HG03571 (cell line): ENCODE data around the gene AQP10.
A peak's percentile ranks its signal among the peaks of the same experiment; 100 is the strongest.
"Not testable (repeated sequence)": the region's sequence is repeated elsewhere in the genome, so short reads cannot be mapped to it uniquely, and the experiment has no call there.

Experiments used
- ATAC-seq: cut with Tn5 transposase; IDR thresholded peaks from one replicate; pipeline ENCODE4 v1.9.1; 2021; ENCODE audit not compliant: unreplicated experiment

AQP10 gene

DNA sequence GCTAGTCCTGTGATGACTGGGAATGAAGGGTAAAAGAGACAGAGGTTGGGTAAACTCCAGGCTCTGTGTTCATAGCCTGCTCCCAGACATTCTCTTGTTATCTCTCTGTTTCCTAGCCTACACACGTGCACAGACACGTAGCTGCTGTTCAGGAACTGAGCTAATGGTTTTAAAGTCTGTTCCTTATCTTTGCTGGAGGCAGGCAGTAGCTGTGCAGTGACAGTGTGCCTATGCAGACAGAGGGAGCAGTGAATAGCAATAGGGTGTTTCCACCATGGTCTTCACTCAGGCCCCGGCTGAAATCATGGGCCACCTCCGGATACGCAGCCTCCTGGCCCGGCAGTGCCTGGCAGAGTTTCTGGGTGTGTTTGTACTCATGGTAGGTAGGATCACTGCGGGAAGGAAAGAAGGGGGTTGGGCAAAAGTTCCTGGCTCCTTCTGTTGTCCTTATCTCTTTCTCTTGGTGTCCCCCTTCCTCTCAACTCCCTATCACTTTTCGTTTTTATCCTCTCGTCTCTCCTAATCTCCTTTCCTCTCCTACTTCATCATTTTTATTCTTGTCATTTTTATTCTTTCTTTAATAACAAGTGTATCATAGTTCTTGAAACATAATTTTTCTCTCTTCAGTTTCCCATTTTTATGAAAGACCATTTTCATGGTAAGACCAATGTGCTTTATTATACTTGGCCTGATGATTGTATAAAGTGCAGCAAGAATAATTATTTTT is at the start of gene AQP10:
TSS of gene AQP10 (plus strand) at position 212 of the 727 bp plus-strand sequence. CDS start at position 275, 63 bp downstream.
- ATAC-seq, result no peak

DNA sequence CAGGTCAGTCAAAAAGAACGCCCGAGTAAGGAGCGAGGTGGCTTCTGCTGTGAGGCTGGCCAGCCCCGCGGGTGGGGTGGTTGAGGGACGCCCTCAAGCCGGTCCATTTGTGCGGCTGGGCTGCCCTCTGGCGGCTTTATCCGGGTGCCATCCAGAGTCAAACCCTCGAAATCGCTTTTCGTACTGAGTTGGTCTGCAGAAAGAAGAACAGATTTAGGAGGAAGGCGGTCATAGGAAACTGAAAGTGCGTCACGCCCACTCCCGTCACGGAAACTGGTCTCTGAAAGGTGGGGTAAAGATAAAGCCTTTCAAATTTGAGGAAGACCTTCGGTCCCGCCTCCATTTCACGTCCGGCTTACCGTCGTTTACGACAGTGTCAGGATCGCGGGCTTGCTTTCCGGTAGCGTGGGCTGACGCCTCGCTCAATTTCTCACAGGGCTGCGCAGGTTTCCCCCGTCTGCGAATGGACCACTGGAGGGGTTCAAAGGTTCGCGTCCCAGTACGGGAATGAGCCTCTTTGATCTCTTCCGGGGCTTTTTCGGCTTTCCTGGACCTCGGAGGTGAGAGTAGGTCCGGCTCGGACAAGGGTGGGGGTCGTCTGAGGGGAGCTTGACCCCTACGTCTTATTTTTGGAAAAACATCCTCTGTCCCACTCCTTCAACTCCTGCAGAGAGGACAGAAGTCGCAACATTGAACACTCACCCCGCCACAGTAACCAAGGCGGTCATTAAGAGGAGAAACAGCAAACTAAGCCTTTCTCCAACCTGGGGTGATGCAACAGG is 48.5 kb upstream of the AQP10 start, which contains the start of gene HAX1:
TSS of gene HAX1 (plus strand) at position 413 of the 782 bp plus-strand sequence. CDS start at position 508, 95 bp downstream.
- ATAC-seq, result peak; percentile 88

- ATAC-seq, result no peak
Measured at GRCh38 chr1:154272999-154273563, 47.8 kb upstream of the AQP10 start.

GRCh38 chr1:154276797-154277196 is 44.1 kb upstream of the AQP10 start:
- ATAC-seq, result no peak

- not testable (repeated sequence) for ATAC-seq
Measured at GRCh38 chr1:154287591-154287990, 33.3 kb upstream of the AQP10 start.

GRCh38 chr1:154288661-154289060 is 32.2 kb upstream of the AQP10 start:
- ATAC-seq, result no peak

- no peak for ATAC-seq
Measured at GRCh38 chr1:154290921-154291320, 30.0 kb upstream of the AQP10 start.

DNA sequence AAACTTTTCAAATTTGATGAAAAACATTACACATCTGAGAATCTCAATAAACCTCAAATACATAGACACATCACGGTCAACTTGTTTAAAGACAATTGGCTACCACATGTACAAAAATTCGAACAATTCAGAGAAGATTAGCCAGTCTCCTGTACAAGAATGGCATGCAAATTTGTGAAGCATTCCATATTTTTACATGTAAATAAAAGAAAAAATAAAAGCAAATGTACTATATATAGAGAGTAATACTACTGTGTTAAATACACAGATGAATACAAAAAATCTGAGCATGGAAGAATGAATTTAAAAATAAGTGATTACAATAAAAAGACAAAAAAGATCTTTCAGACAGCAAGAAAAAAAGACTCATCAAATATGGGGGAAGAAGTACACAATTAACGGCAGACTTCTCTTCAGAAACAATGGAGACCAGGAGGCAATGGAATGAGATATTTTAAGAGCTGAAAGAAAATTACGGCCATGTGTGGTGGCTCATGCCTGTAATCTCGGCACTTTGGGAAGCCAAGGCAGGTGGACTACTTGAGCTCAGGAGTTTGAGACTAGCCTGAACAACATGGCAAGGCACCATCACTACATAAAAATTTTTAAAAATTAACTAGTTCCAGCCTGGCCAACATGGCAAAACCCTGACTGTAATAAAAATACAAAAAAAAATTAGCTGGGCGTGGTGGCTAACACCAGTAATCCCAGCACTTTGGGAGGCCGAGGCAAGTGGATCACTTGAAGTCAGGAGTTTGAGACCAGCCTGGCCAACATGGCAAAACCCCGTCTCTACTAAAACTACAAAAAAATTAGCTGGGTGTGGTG is 25.3 kb upstream of the AQP10 start:
- ATAC-seq, result no peak

- ATAC-seq, result no peak
Measured at GRCh38 chr1:154301582-154301981, 19.3 kb upstream of the AQP10 start.

DNA sequence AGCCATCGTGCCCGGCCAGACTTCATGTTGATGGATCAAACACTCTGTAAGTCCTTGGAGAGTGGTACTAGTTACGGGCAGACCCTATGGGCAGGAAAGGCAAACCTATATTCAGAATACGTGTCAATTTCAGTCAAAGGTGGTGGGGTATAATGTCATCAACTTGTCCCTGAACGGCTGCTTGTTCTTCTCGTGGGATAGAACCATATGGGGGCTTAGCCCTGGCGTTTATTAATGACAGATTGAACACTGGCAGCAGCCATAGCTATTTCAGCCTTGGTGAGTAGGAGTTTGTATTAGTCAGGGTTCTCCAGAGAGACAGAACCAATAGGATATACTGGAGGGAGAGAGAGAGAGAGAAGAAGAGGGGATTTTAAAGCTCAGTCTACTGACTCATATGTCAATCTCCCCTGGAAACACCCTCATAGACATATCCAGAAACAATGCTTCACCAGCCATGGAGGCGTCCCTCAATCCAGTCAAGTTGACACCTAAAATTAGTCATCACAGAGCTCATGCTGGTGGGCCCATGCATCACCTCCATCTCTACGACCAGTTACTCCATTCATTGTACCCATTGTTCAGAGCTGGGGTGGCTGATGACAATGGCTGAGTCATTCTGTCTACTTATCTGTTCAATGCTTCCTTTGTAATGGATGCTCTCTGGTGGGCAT is 16.1 kb upstream of the AQP10 start:
- no peak for ATAC-seq

DNA sequence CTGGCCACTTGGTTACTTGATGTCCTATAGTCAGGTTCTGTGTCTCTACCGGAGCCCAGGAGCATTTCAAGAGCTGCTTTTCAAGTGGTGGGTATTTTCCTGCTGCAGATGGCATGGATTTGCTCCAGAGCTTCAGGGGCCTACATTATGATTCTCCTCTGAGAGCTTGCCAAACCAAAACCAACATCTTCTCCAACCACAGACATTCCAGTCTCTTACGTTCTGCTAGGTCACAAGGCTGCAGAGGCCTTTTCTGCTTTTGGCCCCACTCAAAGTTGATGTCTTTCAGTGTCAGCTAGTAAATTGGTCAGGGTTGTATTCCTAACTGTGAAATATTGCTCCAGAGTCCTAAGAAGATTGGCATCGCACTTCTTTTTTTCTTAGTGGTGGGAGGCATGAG is 14.7 kb upstream of the AQP10 start:
- no peak for ATAC-seq

DNA sequence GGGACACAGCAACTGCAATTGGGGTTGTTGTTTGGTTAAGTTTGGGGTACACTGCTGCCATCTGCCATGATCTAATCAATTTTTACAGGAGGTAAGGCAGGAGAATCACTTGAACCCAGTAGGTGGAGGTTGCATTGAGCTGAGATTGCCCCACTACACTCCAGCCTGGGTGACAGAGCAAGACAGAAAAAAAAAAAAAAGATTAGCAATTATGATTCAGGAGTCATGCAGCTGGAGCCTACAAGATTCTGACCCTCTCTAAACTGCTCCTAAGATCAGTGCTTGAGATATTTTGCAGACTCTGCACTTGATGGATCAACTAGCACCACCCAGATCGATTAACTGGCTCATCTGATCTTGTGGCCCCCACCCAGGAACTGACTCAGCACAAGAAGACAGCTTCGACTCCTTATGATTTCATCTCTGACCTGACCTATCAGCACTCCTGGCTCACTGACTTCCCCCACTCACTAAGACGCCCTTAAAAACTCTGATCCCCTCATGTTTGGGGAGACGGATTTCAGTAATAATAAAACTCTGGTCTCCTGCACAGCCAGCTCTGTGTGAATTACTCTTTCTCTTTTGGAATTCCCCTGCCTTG is 13.1 kb upstream of the AQP10 start:
- not testable (repeated sequence) for ATAC-seq

GRCh38 chr1:154309136-154309535 is 11.8 kb upstream of the AQP10 start:
- ATAC-seq, result not testable (repeated sequence)

GRCh38 chr1:154312229-154313065 is 8.4 kb upstream of the AQP10 start:
- not testable (repeated sequence) for ATAC-seq

DNA sequence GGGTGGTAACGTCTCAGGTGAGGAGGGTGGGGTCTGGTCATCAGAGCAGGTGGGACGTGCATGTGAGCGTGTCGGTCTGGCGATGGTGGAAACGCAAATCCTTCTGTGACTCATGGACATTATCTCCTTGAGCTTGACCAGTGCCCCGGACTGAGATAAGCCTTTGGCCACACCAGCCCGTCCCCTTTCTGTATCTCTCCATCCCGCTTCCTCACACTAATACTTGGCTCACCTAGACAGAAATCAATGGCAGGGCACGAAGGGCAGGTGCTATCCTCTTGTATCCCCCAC is 7.9 kb upstream of the AQP10 start:
- ATAC-seq, result no peak

GRCh38 chr1:154314226-154314625 is 6.7 kb upstream of the AQP10 start:
- ATAC-seq, result not testable (repeated sequence)

- no peak for ATAC-seq
Measured at GRCh38 chr1:154316704-154317103, 4.2 kb upstream of the AQP10 start.

- ATAC-seq, result no peak
Measured at GRCh38 chr1:154318386-154318785, 2.5 kb upstream of the AQP10 start.

GRCh38 chr1:154321609-154321934 is 679 bp downstream of the AQP10 start:
- ATAC-seq, result not testable (repeated sequence)
